CD14-positive monocyte (primary cell): ENCODE data around the gene NFYB. TPM values are rescaled to one million over a fixed set of nuclear protein-coding genes. Genes with fewer than 3 reads are reported as not detected.

Experiments
- DNase-seq, 3 donors: peaks; one replicate each; pipeline ENCODE4 v3.0.0-alpha.2; 2011 to 2022
- H2AFZ ChIP-seq: 2 replicates; pipeline ENCODE4 v1.6.0; 2012; ENCODE audit warnings: mild to moderate bottlenecking, low read depth, low read length, inconsistent platforms; ENCODE audit not compliant: insufficient read depth, poor library complexity, severe bottlenecking
- H3K27ac ChIP-seq, 2 donors: 1 replicate in 1 of 2; 2 replicates in 1 of 2; pipeline ENCODE4 v1.5.1; 2012 to 2013; ENCODE audit warnings: low read length in 2 of 2, control low read depth in 1 of 2, inconsistent platforms in 1 of 2, low read depth in 1 of 2, mild to moderate bottlenecking in 1 of 2
- H3K27me3 ChIP-seq, 2 donors: one replicate each; pipeline versions ENCODE4 v1.6.0 to v1.6.1; 2011 to 2013; ENCODE audit warnings: low read length in 2 of 2; ENCODE audit not compliant: control insufficient read depth in 2 of 2, insufficient read depth in 2 of 2
- H3K36me3 ChIP-seq, 2 donors: replicated peaks in 1 of 2; 1 replicate in 1 of 2; 2 replicates in 1 of 2; pipeline versions ENCODE4 v1.5.1 to v1.6.1; 2012 to 2013; ENCODE audit warnings: low read length in 2 of 2, control low read depth in 1 of 2, inconsistent platforms in 1 of 2, mild to moderate bottlenecking in 1 of 2; ENCODE audit not compliant: insufficient read depth in 2 of 2, control insufficient read depth in 1 of 2
- H3K4me1 ChIP-seq, 2 donors: 1 replicate in 1 of 2; 2 replicates in 1 of 2; pipeline versions ENCODE4 v1.5.1 to v1.6.1; 2012 to 2013; ENCODE audit warnings: low read length in 2 of 2, control low read depth in 1 of 2, inconsistent platforms in 1 of 2, mild to moderate bottlenecking in 1 of 2, moderate library complexity in 1 of 2; ENCODE audit not compliant: insufficient read depth in 2 of 2, control insufficient read depth in 1 of 2
- H3K4me2 ChIP-seq: replicated peaks from 2 replicates; pipeline ENCODE3; 2012; ENCODE audit warnings: low read length, moderate library complexity, mild to moderate bottlenecking; ENCODE audit not compliant: poor library complexity, severe bottlenecking; ENCODE audit errors: extremely low read depth
- H3K4me3 ChIP-seq, 3 experiments: fragments of 200-600 bp in 1 of 3; sonication (generic) in 1 of 3; replicated peaks in 1 of 3; 1 replicate in 2 of 3; 2 replicates in 1 of 3; pipeline ENCODE4 v1.5.1; 2011 to 2013; ENCODE audit warnings: low read length in 3 of 3, mild to moderate bottlenecking in 3 of 3, control low read depth in 2 of 3, low read depth in 2 of 3, inconsistent platforms in 1 of 3, moderate library complexity in 1 of 3
- H3K79me2 ChIP-seq: 2 replicates; pipeline ENCODE4 v1.6.0; 2012; ENCODE audit warnings: mild to moderate bottlenecking, control low read depth, inconsistent platforms, low read length, moderate library complexity; ENCODE audit not compliant: insufficient read depth
- H3K9ac ChIP-seq: 2 replicates; pipeline ENCODE4 v1.6.0; 2017; ENCODE audit warnings: low read length, mild to moderate bottlenecking; ENCODE audit not compliant: insufficient read depth, poor library complexity, severe bottlenecking
- H3K9me3 ChIP-seq, 2 donors: replicated peaks in 1 of 2; 1 replicate in 1 of 2; 2 replicates in 1 of 2; pipeline versions ENCODE4 v1.5.1 to v1.6.1; 2012 to 2013; ENCODE audit warnings: low read length in 2 of 2, control low read depth in 1 of 2; ENCODE audit not compliant: control insufficient read depth in 1 of 2, insufficient read depth in 1 of 2
- H4K20me1 ChIP-seq: 2 replicates; pipeline ENCODE4 v1.6.0; 2012; ENCODE audit warnings: mild to moderate bottlenecking, low read length, control low read depth, moderate library complexity; ENCODE audit not compliant: insufficient read depth
- H3K27ac Mint-ChIP-seq, 7 donors: one replicate each; pipeline ENCODE4 v1.8.0; 2020; ENCODE audit warnings: mild to moderate bottlenecking in 7 of 7, mixed read lengths in 7 of 7, moderate library complexity in 6 of 7, inconsistent platforms in 2 of 7
- H3K27me3 Mint-ChIP-seq, 3 donors: one replicate each; pipeline ENCODE4 v1.8.0; 2021 to 2022; ENCODE audit warnings: low read depth in 3 of 3, mild to moderate bottlenecking in 3 of 3, mixed read lengths in 3 of 3, moderate library complexity in 3 of 3, inconsistent platforms in 1 of 3
- H3K36me3 Mint-ChIP-seq, 2 donors: one replicate each; pipeline ENCODE4 v1.8.0; 2020; ENCODE audit warnings: mixed read lengths in 2 of 2, inconsistent platforms in 1 of 2, mild to moderate bottlenecking in 1 of 2
- H3K4me1 Mint-ChIP-seq: one replicate; pipeline ENCODE4 v1.8.0; 2020; ENCODE audit warnings: mild to moderate bottlenecking, mixed read lengths
- H3K4me3 Mint-ChIP-seq, 2 donors: one replicate each; pipeline ENCODE4 v1.8.0; 2020; ENCODE audit warnings: mild to moderate bottlenecking in 2 of 2, mixed read lengths in 2 of 2, moderate library complexity in 1 of 2
- H3K9me3 Mint-ChIP-seq, 7 donors: one replicate each; pipeline ENCODE4 v1.8.0; 2020 to 2022; ENCODE audit warnings: mixed read lengths in 7 of 7, mild to moderate bottlenecking in 6 of 7, moderate library complexity in 6 of 7, inconsistent platforms in 2 of 7
- CTCF ChIP-seq: fragments of 200-600 bp; IDR thresholded peaks from one replicate; pipeline ENCODE4 v1.8.0; 2022; ENCODE audit warnings: antibody characterized with exemption, mild to moderate bottlenecking
- WGBS: methylation state at CpG from one replicate; pipeline ENCODE4 v1.1.5; 2013; ENCODE audit warnings: missing lambda C conversion rate; ENCODE audit not compliant: insufficient coverage; 5-methylcytosine and 5-hydroxymethylcytosine counted together
- intact Hi-C, 2 donors: fragments of 100-400 bp; cut with micrococcal nuclease; formaldehyde crosslinking; loops; one replicate each; pipeline versions ENCODE4 v1.15.0 to v1.15.1; 2023
- polyA plus RNA-seq, 3 donors: library from polyadenylated mRNA; depleted of rRNA in 1 of 3; unstranded in 2 of 3; stranded (reverse) in 1 of 3; fragments of 300-500 nt in 2 of 3; fragments of >200 nt in 1 of 3; fragmentation: Illumina TruSeq in 2 of 3; gene quantifications; 1 replicate in 2 of 3; 2 replicates in 1 of 3; pipeline ENCODE4 v1.2.3, GENCODE V29; 2012 to 2021

Gene NFYB
- polyA plus RNA-seq, 3 donors = 11.6 to 14.6 (median 12.3) TPM

- H3K4me2 ChIP-seq = no peak overlapping the region
- no peak for DNase-seq
- Mint-ChIP-seq H3K36me3 (no peaks in the 10 kb centered on the region), H3K9me3 (peaks cover 0 to 9% (median 5%) of the 10 kb centered on the region in 7 donors), H3K4me1 (peaks cover 9% of the 10 kb centered on the region), H3K4me3 (no peak overlapping the region), H3K27ac (peak overlapping the region in 1 of 7 donors; percentile 26), H3K27me3 (peaks cover 0 to 5% (median 3%) of the 10 kb centered on the region in 3 donors)
- peaks cover 0 to 4% of the 10 kb centered on the region in 2 donors for H3K9me3 ChIP-seq
- H3K9ac ChIP-seq = no peak overlapping the region
- no peaks in the 10 kb centered on the region for H3K79me2 ChIP-seq
- no peaks in the 10 kb centered on the region for H3K36me3 ChIP-seq
- no peak overlapping the region for H2AFZ ChIP-seq
- no peak overlapping the region for H3K27ac ChIP-seq
- peaks cover 0 to 3% of the 10 kb centered on the region in 2 donors for H3K4me1 ChIP-seq
- no peaks in the 10 kb centered on the region for H4K20me1 ChIP-seq
- intact Hi-C loops = no loop called here
- TF ChIP-seq CTCF = no peak
- no peaks in the 10 kb centered on the region for H3K27me3 ChIP-seq
- no peak overlapping the region for H3K4me3 ChIP-seq
- 97% methylated on average over 6 of the region's 8 CpGs for WGBS
These were observed 12.4 kb upstream of the NFYB start for GRCh38 chr12:104150416-104150815.

- WGBS = 98% methylated on average over 10 of the region's 11 CpGs
- H3K36me3 Mint-ChIP-seq = no peaks in the 10 kb centered on the region
These were observed 9.3 kb upstream of the NFYB start for GRCh38 chr12:104147346-104147745.

More at GRCh38 chr12:104147346-104147745, 9.3 kb upstream of the NFYB start:
- no peaks in the 10 kb centered on the region for H3K36me3 ChIP-seq
- H3K4me1 ChIP-seq = no peaks in the 10 kb centered on the region
- Mint-ChIP-seq H3K27me3 (peaks cover 0 to 5% (median 3%) of the 10 kb centered on the region in 3 donors), H3K4me3 (no peak overlapping the region), H3K4me1 (no peaks in the 10 kb centered on the region), H3K27ac (no peak overlapping the region), H3K9me3 (peaks cover 2 to 12% (median 8%) of the 10 kb centered on the region in 7 donors)
- H3K9ac ChIP-seq = no peak overlapping the region
- H3K27ac ChIP-seq = no peak overlapping the region
- no peaks in the 10 kb centered on the region for H3K27me3 ChIP-seq
- H3K79me2 ChIP-seq = no peaks in the 10 kb centered on the region
- DNase-seq = no peak
- no peak overlapping the region for H2AFZ ChIP-seq
- no peaks in the 10 kb centered on the region for H4K20me1 ChIP-seq
- TF ChIP-seq CTCF = no peak
- peaks cover 0 to 5% of the 10 kb centered on the region in 2 donors for H3K9me3 ChIP-seq
- no peak overlapping the region for H3K4me2 ChIP-seq
- no peak overlapping the region for H3K4me3 ChIP-seq
- intact Hi-C loops = no loop called here
